HL-60 (cell line): Measurements from ENCODE around the gene THBS4.

Experiments used
- DNase-seq, 2 experiments: peaks; one replicate each; pipeline ENCODE4 v3.0.0-alpha.2; 2010 to 2020; ENCODE audit warnings: low read depth in 1 of 2, low spot score in 1 of 2
- H3K27ac ChIP-seq: fragments of 250-450 bp; sonication (Bioruptor Pico); replicated peaks from 2 replicates; pipeline ENCODE4 v1.5.1; 2020; ENCODE audit warnings: mild to moderate bottlenecking, moderate library complexity
- H3K27me3 ChIP-seq: fragments of 250-450 bp; sonication (Bioruptor Pico); 2 replicates; pipeline ENCODE4 v1.5.1; 2021; ENCODE audit warnings: mild to moderate bottlenecking, moderate library complexity; ENCODE audit not compliant: insufficient read depth, poor library complexity, severe bottlenecking
- H3K4me3 ChIP-seq: replicated peaks from 2 replicates; pipeline ENCODE4 v1.5.1; 2011; ENCODE audit warnings: mild to moderate bottlenecking, control low read depth, low read length; ENCODE audit not compliant: insufficient read depth
- GABPA ChIP-seq: IDR thresholded peaks from 2 replicates; pipeline ENCODE4 v1.6.1; 2012; ENCODE audit warnings: low read depth
- POLR2AphosphoS5 ChIP-seq: IDR thresholded peaks from 2 replicates; pipeline ENCODE4 v1.6.1; 2012; ENCODE audit warnings: low read depth
- REST ChIP-seq: IDR thresholded peaks from 2 replicates; pipeline ENCODE4 v1.6.1; 2012; ENCODE audit warnings: low read depth; ENCODE audit not compliant: insufficient replicate concordance
- SPI1 ChIP-seq: IDR thresholded peaks from 2 replicates; pipeline ENCODE4 v1.6.1; 2012; ENCODE audit warnings: low read depth, mild to moderate bottlenecking, borderline replicate concordance
- TF ChIP-seq, protein P1 (sequence below): IDR thresholded peaks from one replicate; pipeline ENCODE4 v1.5.1; 2011; ENCODE audit warnings: low read length, control low read depth, inconsistent platforms; ENCODE audit not compliant: insufficient read depth

Gene THBS4

DNA sequence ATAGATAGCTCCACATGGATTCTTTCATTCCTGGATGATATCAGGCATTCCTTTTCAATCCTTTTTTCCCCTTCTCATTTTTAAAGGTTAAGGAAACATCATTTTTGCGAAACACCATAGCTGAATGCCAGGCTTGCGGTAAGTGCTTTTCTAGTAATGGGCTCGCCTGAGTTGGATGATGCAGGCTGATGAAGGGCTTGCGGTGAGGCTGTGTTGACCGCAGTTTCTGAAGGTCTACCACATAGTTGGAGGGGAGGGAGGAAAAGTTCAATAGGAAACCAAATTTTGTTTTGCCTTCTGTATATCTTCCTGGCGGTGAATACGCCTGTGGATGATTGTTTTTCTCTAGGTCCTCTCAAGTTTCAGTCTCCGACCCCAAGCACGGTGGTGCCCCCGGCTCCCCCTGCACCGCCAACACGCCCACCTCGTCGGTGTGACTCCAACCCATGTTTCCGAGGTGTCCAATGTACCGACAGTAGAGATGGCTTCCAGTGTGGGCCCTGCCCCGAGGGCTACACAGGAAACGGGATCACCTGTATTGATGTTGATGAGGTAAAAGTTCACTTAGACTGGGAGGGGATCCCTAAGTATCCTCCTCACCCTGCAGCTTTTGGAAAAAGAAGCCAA is 24.3 kb downstream of the THBS4 start:
- Histone ChIP-seq H3K4me3 (no peak overlapping the region), H3K27ac (no peak overlapping the region), H3K27me3 (peaks cover 3% of the 10 kb centered on the region)
- TF ChIP-seq REST (no peak), POLR2AphosphoS5 (peak; percentile 37; the same call in 1 of the 2 replicates)
- peak in 1 of 2 experiments; percentile 73 for DNase-seq

GRCh38 chr5:80060966-80061365 is 25.8 kb downstream of the THBS4 start:
- no peak for TF ChIP-seq POLR2AphosphoS5
- TF ChIP-seq, protein P1, sequence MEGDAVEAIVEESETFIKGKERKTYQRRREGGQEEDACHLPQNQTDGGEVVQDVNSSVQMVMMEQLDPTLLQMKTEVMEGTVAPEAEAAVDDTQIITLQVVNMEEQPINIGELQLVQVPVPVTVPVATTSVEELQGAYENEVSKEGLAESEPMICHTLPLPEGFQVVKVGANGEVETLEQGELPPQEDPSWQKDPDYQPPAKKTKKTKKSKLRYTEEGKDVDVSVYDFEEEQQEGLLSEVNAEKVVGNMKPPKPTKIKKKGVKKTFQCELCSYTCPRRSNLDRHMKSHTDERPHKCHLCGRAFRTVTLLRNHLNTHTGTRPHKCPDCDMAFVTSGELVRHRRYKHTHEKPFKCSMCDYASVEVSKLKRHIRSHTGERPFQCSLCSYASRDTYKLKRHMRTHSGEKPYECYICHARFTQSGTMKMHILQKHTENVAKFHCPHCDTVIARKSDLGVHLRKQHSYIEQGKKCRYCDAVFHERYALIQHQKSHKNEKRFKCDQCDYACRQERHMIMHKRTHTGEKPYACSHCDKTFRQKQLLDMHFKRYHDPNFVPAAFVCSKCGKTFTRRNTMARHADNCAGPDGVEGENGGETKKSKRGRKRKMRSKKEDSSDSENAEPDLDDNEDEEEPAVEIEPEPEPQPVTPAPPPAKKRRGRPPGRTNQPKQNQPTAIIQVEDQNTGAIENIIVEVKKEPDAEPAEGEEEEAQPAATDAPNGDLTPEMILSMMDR, result no peak
- no peak for TF ChIP-seq REST
- Histone ChIP-seq H3K4me3 (no peak overlapping the region), H3K27me3 (peaks cover 3% of the 10 kb centered on the region), H3K27ac (no peak overlapping the region)
- no peak for DNase-seq

- Histone ChIP-seq H3K4me3 (no peak overlapping the region), H3K27ac (no peak overlapping the region), H3K27me3 (peaks cover 3% of the 10 kb centered on the region)
- TF ChIP-seq REST (no peak), GABPA (no peak), POLR2AphosphoS5 (no peak), SPI1 (no peak)
- TF ChIP-seq, protein P1, result no peak
- no peak for DNase-seq
These were observed 26.4 kb downstream of the THBS4 start for GRCh38 chr5:80061547-80061946.

DNA sequence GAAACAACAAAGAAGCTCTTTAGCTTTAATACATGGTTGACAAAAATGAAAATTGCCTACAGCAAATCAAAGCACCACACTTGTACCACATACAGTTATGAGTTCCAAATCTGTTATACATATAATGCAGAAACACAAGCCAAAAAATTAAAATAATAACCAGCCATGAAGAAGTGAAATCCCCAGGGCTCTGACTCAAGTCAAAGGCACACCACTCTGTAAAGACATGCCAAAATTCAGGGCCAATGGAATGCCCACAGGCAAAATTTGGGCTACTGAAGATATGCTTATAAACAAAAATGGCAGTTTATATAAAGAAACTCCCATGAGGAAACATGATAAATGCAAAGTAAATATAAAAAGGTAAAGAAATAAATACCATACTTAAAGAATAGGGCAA is 29.0 kb downstream of the THBS4 start:
- TF ChIP-seq, protein P1, result no peak
- TF ChIP-seq GABPA (no peak), SPI1 (no peak), REST (no peak), POLR2AphosphoS5 (no peak)
- Histone ChIP-seq H3K27ac (no peak overlapping the region), H3K27me3 (no peaks in the 10 kb centered on the region), H3K4me3 (no peak overlapping the region)
- DNase-seq, result no peak
